ENCODE results near the gene PIEZO2.

PIEZO2 gene

DNA sequence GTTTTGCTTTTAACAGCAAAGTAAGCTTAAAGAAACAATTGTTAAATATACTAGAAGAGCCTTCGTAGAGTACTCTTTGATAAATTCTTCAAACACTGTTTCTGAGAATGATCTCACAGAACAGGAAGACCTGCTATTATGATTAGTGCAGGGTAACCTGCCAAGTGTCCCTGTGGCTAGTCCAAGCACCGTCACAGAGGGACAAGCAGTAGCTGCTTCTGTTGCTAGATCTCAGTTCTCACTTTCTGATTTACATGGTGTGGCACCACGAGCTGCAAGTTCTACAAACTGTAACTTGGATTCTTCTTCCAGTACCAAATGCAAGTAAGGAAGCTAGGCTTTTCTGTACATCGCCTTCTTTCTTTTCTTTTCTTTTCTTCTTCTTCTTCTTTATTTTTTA is 121.5 kb downstream of the PIEZO2 start:
- no peak for DNase-seq (ENCODE audit: low read depth)

DNA sequence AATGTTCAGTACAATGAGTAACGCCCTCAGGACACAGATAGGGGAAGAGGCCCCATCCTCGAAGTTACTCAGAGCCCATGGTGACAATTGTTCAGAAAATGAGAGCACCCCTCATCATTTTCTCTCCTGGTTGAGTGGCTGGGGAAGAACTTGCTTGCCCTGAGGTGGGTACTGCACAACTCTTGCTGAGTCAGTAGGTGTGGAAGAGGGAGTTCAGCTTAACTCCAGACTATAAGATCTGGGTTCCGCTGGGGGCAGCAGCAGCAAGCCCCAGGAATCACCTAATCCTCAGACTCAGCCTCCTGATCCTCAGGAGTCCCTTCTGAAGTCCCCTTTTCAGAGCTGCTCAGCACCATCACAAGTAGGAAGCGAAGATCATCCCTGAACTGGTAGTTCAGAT is 123.7 kb downstream of the PIEZO2 start:
- no peak for DNase-seq (ENCODE audit: low read depth)

DNA sequence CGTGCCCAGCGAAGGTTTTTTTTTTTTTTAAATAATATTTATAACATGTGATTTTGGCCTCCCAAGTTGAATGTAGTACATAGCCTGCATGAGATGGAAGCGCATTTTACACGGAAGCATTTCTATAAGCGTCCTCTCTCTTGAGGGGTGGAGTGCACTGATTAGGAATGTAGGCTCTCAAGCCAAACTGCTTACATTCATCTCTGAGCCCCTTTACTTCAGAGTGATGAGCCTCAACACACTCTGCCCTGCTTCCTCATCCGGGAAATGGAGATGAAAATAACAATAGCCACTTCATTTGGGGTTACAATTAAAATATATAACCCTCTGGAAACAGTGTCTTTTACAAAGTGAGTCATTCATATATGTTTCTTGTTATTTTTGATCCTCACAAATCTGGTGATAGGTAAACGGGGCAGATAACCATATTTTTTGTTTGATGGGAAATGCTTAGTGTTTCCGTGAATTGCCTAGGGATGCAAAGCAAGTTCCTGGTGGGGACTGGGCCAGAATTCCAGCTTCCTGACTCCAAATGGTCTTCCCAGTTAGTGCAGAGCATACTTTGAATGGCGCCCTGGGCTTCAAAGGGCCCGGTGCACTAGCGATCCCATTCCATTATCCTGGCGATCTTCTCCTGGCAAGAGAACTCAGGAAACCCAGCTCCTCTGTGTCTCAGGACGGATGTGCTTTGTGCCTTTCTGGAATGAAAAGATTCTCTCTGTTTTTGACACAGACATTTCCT is 124.3 kb downstream of the PIEZO2 start:
- no peak for DNase-seq (ENCODE audit: low read depth)

- no peak for DNase-seq (ENCODE audit: low read depth)
Measured at GRCh38 chr18:11021477-11021876, 127.9 kb downstream of the PIEZO2 start.

DNA sequence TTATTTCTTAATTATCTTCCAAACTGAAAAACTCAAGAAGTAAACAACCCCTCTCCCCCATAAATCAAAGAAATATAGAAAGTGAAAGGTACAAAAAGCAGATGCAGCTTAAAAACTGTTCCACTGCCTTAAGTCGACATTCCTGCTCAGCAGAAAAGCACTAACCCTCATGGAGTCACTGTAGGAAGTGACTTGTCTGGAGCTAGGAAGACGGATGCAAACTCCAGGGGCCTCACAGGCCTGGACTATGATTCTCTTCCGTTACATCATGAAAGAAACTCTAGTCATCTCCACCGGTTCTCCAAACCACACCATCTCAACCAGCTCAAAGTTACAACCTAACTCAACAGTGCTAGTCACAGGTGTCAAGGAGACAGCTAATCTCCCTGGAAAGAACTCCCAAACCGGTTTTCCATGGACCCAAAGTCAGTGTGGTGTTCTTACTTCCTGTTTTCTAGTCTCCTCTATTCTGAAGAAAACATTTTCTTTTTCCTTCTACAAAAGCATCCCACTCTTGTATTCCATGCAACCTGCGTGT is 128.4 kb downstream of the PIEZO2 start:
- DNase-seq (ENCODE audit: low read depth) = no peak

GRCh38 chr18:11020161-11020853 is 129.1 kb downstream of the PIEZO2 start:
- DNase-seq (ENCODE audit: low read depth) = no peak

DNA sequence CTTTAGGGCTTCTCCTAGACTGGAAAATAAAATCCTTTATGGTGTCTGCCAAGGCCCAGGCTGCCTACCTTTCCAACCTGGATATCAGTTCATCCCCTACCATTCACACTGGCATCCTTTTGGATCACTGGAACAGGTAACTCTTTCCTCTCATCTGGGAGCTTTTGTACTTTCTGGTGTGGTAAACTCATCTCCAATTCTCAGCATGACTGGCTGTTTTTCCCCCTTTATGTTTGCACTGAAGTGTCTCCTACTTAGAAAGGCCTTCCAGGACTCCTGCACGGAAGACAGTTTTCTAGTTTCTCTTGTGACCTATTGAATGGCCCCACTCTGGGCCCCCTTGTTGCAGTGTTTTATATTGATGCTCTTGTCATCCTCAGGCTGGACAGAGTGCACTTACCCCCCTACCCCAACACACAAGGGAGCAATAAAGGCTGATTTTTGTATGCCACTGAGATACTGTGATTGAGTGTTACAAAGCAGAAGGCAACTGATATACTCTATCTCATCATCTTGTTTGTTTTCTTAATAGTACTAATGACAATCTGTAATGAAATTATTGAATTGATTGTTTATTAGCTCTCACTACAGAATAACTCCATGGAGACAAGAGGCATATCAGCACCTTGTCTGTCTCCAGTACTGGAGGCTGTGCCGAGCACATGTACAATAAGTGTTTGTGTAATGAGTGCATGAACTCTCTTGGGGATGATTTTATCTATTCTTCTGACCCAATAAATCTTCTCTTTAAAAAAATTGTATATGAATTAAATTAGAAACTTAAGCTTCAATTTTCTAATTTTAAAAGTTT is 129.9 kb downstream of the PIEZO2 start:
- no peak for DNase-seq (ENCODE audit: low read depth)

DNA sequence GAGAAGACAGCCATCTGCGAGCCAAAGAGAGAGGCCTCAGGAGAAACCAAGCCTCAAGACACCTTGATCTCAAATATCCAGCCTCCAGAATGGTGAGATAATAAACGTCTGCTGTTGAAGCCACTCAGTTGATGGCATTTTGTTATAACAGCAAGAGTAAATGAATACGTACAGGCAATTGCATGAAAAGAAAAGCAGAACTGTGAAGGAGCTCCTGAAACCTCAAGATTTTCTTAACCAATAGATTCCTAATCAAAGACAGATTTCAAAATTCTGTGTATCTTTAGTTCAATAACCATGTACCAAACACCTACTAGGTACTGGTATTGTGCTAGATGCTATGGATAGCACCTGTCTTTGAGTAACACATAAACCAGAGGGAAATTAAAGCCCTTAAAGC is 139.5 kb downstream of the PIEZO2 start:
- no peak for DNase-seq (ENCODE audit: low read depth)

DNA sequence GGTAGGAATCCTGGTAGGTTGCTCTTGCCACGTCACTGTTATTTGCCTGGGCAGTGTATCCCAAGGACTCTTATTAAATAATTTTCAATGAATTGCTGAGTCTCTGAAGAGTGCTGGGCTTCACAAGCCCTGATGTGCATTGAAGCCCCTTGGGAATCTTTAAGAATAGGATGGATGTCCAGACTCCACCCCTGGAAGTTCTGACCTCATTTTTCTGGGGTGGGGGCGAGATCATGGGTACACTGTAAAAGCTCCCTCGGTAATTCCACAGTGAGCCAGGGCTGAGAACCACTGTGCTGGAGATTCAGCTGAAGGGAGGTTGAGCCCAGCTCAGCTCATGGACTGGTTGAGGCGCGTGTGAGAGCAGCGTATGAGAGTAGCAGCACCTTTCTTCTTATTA is 140.2 kb downstream of the PIEZO2 start:
- no peak for DNase-seq (ENCODE audit: low read depth)

GRCh38 chr18:11008505-11008904 is 140.9 kb downstream of the PIEZO2 start:
- DNase-seq (ENCODE audit: low read depth) = no peak

GRCh38 chr18:11005528-11005927 is 143.8 kb downstream of the PIEZO2 start:
- no peak for DNase-seq (ENCODE audit: low read depth)

DNA sequence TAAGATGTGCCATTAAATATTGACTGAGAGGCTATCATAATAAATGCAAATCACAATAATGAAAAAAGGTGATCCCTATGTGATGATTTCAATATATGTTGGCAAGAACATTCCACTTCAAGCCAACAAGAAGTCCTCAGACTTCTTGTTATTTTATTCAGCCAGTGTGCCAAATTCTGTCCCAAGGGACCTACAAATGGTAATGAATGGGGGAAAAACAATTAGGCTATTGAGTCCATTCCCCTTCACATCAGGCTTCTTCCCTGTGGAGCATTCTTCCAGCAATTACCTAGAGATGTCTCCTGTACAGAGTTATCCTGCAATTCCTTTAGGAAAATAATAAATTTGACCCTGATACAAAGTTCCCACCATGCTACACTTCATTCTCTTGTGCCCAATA is 144.4 kb downstream of the PIEZO2 start:
- no peak for DNase-seq (ENCODE audit: low read depth)

GRCh38 chr18:11004294-11004693 is 145.1 kb downstream of the PIEZO2 start:
- DNase-seq (ENCODE audit: low read depth) = no peak

DNA sequence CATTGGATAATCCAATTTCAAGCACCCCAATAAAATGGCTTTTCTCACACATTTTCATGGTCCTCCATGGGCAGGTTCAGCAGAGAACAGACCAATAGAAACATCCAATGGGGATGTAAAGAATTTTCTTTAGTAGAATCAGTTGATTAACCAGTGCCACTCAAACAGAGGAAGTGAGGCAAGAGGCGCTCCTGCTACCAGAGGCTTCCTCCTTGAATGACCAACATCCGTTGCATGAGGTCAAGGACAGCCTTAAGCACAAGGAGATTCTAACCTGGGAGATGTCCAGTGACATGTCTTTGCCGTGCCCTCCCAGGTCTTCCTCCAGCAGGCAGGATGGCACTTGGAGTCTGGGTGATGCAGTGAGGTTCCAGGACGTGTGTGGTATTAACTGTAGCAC is 146.6 kb downstream of the PIEZO2 start:
- no peak for DNase-seq (ENCODE audit: low read depth)

DNA sequence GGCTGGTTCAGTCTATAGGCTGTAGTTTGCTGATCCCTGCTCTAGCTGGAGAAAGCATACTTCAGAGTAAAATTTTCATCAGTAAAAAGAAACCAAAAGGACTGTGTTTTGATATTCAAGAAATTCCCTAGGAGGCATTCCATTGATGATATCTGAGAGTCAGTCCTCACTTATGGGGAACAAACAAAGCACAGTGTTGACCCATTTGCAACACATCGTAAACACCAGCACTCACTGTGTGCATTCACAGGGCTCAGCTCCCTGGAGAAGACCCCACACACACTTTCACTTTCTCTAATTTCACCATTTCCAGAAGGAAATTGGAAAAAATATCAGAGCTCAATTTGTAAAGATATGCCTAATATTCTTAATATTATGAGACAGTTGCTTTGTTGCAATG is 147.1 kb downstream of the PIEZO2 start:
- no peak for DNase-seq (ENCODE audit: low read depth)

GRCh38 chr18:11000071-11000470 is 149.3 kb downstream of the PIEZO2 start:
- DNase-seq (ENCODE audit: low read depth) = no peak

GRCh38 chr18:10997885-10998284 is 151.5 kb downstream of the PIEZO2 start:
- DNase-seq (ENCODE audit: low read depth) = no peak

- DNase-seq (ENCODE audit: low read depth) = no peak
Measured at GRCh38 chr18:10995550-10995949, 153.8 kb downstream of the PIEZO2 start.

DNA sequence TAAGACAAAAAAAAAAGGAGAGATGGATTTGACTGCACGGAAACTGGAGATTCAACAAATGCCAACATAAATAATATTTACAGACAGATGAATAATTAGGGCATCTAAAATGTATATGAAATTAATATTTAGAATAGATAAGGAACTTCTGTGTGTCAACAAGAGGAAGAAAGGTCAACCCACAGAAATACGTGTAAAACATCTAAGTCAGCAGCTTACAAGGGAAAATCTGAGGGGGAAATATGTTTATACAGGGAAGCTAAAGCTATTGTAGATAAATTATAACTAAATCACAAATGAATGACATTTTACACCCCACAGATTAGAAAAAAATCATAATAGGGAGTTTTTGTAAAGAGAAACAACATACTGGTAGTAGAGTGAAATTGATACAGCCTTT is 159.9 kb downstream of the PIEZO2 start:
- no peak for DNase-seq (ENCODE audit: low read depth)

GRCh38 chr18:10985689-10986088 is 163.7 kb downstream of the PIEZO2 start:
- DNase-seq (ENCODE audit: low read depth) = no peak

GRCh38 chr18:10979411-10979810 is 170.0 kb downstream of the PIEZO2 start:
- DNase-seq (ENCODE audit: low read depth) = no peak

DNA sequence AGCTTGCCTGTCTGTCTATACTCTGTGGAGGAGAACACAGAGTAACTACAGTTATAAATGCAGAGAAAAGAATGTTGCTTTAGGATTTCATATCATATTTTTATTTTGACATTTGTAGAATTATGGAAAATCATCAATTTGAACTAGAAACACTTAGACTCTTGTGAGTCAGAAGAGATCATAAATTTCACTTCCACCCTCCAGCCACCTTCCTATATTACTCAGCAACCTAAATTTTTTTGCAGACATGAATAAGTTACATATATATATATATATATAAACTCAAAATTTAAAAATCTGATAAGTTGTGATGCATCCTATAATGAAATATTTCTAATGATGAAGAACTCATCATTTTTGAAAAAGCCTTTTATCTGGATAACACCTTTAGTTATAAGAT is 172.3 kb downstream of the PIEZO2 start:
- no peak for DNase-seq (ENCODE audit: low read depth)

All from T-helper 22 cell (primary cell).